ENCODE data around the gene TXNL4A.

Gene TXNL4A

DNA sequence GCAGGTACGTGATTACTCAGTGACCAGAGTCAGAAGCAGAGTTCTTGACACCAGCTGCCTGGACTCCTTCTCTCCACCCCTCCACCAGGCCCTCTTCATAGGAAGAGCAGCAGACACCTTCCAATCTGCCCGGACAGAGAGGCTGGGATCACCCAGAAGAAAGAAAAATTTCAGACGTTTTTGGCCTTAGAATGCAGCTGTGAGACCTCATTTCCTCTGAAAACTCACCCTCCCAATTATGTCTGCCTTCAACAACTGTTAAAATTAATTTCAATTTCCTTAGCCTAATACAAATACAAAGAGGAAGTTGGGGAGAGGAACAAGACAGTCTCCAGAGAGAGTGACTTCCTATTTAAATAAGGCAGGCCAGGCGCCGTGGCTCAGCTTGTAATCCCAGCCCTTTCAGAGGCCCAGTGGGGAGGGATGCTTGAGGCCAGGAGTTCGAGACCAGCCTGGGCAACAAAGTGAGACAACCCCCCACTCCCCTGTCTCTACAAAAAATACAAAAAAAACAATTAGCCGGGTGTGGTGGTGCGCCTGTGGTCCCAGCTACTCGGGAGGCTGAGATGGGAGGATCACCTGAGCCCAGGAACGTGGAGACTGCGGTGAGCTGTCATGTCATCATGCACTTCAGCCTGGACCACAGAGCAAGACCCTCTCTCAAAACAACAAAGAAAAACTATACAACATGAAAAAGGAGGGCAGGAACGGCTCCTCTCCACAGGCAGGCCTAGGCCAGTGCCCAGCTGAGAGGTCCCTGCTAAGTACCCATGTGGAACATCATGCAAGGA lies 38.5 kb downstream of the TXNL4A start:
- Mint-ChIP-seq H3K4me1 (peaks cover 56% of the 10 kb centered on the region), H3K27ac (peak overlapping the region; percentile 65), H3K36me3 (peaks cover 24% of the 10 kb centered on the region), H3K4me3 (peak overlapping the region; percentile 74), H3K9me3 (no peaks in the 10 kb centered on the region)
- ATAC-seq (no peak), DNase-seq (ENCODE audit: low spot score in 2 of 2) (no peak)

DNA sequence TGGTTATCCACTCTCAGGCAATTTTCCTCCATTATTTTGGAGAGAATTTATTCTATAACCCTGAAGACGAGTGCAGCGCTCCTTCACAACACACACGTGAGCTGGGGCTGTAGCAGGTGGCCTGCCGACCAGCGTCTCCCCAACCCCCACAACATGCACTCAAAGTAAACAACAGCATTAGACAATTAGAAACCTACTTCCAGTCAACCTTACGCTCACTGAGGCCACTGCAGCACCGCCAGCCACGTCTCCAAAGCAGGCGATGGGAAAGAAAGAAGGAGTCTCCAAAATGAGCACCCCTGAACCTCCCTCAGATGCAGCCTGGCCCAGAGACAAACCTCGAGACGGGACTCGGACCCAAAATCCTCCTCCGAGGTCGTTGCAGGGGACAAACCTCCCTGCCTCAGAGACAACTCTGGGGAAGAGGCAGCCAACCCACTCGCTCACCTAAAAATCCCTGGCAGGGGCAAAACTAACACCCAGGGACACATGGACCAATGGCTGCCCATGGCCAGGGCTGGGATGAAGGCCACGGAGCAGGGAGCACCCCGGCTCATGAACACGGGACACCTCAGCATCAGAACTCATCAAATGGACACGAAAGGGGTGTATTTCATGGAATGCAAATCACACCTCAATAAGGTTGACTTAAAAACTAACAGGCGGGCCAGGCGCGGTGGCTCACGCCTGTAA lies 39.5 kb downstream of the TXNL4A start:
- H3K27ac Mint-ChIP-seq = no peak overlapping the region
- H3K4me1 Mint-ChIP-seq = peaks cover 56% of the 10 kb centered on the region
- H3K4me3 Mint-ChIP-seq = peak overlapping the region; percentile 74
- H3K9me3 Mint-ChIP-seq = no peaks in the 10 kb centered on the region
- no peak for DNase-seq (ENCODE audit: low spot score in 2 of 2)
- no peak for ATAC-seq
- peaks cover 24% of the 10 kb centered on the region for H3K36me3 Mint-ChIP-seq

DNA sequence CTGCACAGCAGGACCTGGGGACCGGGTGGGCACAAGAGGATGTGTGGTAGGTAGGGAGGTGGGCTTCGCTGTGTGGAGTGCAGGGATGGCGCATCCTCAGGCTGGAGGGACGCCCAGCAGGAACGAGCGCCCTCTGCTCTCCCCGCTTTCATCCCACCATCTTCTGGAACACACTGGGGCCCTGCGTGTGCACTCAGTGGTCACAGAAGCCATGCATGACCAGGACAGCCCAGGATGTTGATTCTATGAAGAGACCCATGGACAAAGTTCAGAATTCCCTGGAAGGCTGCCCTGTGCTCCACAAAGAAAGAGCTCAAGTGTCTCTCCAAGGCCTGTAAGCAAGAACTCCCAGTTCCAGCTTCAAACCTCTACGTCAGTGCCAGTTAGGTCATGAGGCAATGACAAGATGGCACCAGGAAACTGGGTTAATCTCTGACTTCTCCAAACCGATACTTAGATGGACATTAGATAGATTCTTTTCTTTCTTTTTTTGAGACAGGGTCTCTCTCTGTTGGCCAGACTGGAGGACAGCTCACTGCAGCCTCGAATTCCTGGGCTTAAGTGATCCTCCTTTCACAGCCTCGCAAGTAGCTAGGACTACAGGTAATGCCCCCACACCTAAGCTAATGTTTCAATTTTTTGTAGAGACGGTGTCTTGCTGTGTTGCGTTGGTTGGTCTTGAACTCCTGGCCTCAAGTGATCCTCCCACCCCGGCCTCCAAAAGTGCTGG lies 40.3 kb downstream of the TXNL4A start:
- Mint-ChIP-seq H3K9me3 (no peaks in the 10 kb centered on the region), H3K36me3 (peaks cover 26% of the 10 kb centered on the region), H3K4me3 (no peak overlapping the region), H3K27ac (no peak overlapping the region), H3K4me1 (peaks cover 55% of the 10 kb centered on the region)
- DNase-seq (ENCODE audit: low spot score in 2 of 2) (no peak), ATAC-seq (no peak)

DNA sequence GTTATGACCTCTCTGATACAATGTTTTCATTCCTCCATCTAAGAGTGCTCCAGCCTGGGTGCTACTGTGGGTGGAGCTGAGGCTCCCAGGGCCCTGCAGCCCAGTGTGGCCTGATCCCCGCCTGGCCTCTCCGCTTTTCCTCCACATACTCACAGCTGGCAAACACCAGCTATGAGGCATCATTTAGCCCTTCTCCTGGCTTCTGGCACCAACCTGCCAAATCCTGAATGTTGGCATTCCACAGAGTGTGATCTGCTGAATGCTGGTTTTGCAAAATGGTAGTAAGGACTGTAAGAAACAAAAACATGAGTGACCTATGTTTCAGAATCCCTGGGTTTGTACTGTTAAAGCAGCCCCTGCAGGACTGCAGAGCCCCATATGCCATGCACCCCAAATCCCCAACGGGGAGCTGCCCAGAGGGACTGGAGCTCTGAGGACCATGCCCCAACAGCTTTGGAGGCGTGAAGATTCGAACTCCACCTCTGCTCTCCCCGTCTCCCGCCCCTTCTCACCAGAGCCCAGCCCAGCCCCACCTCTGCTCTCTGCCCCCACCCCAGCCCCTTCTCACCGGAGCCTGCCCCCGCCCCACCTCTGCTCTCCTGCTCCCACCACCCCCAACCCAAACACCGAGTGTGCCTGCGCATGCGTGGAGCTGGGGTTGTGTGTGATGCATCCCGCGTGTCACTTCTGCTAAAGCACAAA lies 41.2 kb downstream of the TXNL4A start:
- H3K27ac Mint-ChIP-seq = no peak overlapping the region
- ATAC-seq = no peak
- H3K4me3 Mint-ChIP-seq = no peak overlapping the region
- peaks cover 55% of the 10 kb centered on the region for H3K4me1 Mint-ChIP-seq
- DNase-seq (ENCODE audit: low spot score in 2 of 2) = no peak
- H3K36me3 Mint-ChIP-seq = peaks cover 34% of the 10 kb centered on the region
- no peaks in the 10 kb centered on the region for H3K9me3 Mint-ChIP-seq

DNA sequence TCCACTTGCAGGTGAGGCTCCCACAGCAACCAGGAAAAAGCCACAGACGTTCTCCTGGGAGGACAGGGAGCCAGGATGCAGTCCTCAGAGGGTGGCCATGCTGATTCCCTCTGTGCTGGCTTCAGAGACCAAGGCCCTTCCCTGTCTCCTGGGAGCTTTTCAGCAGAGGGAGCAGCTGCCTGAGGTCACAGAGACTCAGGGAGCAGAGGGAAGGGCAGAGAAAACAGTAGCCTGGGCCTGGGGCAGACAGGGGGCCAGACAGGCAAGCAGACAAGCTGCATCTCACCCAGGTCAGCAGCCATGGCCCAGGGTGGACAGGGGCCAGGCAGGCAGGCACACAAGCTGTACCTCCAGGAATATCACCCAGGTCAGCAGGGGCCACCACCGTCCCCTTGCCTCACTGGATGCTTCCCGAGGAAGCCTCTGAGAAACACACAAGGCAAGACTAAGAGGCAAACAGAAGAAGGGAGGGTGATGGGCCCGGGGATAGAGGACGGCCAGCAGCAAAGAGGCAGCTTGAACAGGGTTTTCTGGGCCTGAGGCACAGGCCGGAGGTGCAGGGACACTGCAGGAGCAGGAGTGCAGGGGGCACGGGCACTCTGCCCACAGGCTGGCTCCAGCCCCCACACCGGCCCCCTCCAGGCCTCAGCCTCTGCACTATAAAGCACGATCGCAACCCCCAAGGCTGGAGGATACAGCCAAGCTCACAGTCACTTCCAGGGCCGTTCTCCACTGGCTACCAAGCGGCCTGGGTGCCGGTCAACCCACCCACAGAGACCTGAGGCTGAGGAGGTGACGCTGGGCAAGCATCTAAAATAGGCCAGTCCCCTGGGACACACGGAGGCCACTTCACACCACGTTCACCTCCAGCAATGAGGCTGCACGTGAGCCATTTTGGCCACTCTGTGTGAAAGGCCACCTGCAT lies 43.0 kb downstream of the TXNL4A start:
- Mint-ChIP-seq H3K4me1 (peaks cover 52% of the 10 kb centered on the region), H3K4me3 (no peak overlapping the region), H3K27ac (peak overlapping the region; percentile 95), H3K36me3 (peaks cover 39% of the 10 kb centered on the region), H3K9me3 (no peaks in the 10 kb centered on the region)
- no peak for DNase-seq (ENCODE audit: low spot score in 2 of 2)
- no peak for ATAC-seq

DNA sequence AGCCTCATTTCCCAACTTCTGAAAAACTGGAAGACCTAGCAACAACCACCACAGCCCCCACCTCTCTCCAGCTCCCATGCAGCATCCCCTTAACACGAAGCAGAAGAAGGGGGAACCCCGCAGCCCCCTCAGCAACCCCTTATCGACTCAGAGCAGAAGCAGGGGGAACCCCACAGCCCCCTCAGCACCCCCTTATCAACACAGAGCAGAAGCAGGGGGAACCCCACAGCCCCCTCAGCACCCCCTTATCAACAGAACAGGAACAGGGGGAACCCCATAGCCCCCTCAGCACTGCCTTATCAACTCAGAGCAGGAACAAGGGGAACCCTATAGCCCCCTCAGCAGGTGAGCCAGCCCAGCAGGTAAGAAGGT lies 43.6 kb downstream of the TXNL4A start:
- ATAC-seq (no peak), DNase-seq (ENCODE audit: low spot score in 2 of 2) (no peak)
- peak overlapping the region; percentile 23 for H3K4me3 Mint-ChIP-seq
- H3K36me3 Mint-ChIP-seq = peaks cover 32% of the 10 kb centered on the region
- H3K27ac Mint-ChIP-seq = peak overlapping the region; percentile 95
- no peaks in the 10 kb centered on the region for H3K9me3 Mint-ChIP-seq
- H3K4me1 Mint-ChIP-seq = peaks cover 50% of the 10 kb centered on the region

DNA sequence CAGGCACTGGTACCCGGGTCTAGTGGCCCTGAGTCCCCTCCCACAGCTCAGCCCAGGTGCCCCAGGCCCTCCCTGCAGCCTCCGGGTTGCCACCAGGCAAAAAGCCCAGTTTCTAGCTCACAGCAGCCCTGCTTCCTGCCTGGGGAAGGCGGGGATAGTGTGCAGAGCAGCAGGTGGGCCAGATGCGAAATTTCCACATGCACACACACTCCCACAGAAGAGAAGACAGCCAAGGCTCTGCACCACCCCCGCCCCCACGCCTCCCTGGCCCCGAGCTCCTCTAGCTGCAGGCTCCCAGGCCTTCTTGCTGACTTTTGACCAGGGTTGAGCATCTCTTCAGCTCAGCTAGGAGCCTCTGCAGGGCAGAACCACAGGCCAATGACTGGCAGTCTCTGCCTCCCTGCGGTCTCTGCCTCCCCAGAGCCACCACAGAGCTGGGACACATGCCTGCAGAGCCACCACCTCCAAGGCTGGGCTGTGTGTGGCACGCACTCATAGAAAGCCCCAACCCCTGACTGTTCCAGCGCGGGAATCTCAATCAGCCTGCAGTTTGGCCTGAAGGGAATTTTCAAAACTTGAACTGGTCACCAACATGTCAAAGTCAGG lies 44.1 kb downstream of the TXNL4A start:
- no peak for DNase-seq (ENCODE audit: low spot score in 2 of 2)
- no peaks in the 10 kb centered on the region for H3K9me3 Mint-ChIP-seq
- peak overlapping the region; percentile 95 for H3K27ac Mint-ChIP-seq
- H3K4me1 Mint-ChIP-seq = peaks cover 46% of the 10 kb centered on the region
- peaks cover 27% of the 10 kb centered on the region for H3K36me3 Mint-ChIP-seq
- ATAC-seq = peak; percentile 84
- H3K4me3 Mint-ChIP-seq = peak overlapping the region; percentile 23

DNA sequence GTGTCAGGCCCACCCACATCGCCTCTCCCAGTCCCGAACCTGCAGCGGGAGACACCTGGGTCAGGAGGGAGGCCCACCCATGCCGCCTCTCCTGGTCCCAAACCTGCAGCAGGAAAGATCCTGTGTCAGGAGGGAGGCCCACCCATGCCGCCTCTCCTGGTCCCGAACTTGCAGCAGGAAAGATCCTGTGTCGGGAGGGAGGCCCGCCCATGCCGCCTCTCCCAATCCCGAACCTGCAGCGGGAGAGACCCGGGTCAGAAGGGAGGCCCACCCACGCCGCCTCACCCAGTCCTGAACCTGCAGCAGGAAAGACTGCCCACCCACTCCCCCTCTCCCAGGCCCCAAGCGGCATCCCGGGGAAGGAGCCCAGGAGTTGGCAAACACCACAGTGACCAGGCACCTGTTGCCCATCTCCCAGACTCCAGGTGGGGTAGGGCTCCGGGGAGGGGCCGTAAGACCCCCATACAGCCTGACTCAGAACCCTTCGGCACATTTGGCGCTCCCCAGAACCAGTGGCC lies 44.7 kb downstream of the TXNL4A start:
- no peak overlapping the region for H3K4me3 Mint-ChIP-seq
- no peaks in the 10 kb centered on the region for H3K9me3 Mint-ChIP-seq
- ATAC-seq = no peak
- peaks cover 25% of the 10 kb centered on the region for H3K36me3 Mint-ChIP-seq
- H3K4me1 Mint-ChIP-seq = peaks cover 40% of the 10 kb centered on the region
- no peak for DNase-seq (ENCODE audit: low spot score in 2 of 2)
- H3K27ac Mint-ChIP-seq = peak overlapping the region; percentile 95

DNA sequence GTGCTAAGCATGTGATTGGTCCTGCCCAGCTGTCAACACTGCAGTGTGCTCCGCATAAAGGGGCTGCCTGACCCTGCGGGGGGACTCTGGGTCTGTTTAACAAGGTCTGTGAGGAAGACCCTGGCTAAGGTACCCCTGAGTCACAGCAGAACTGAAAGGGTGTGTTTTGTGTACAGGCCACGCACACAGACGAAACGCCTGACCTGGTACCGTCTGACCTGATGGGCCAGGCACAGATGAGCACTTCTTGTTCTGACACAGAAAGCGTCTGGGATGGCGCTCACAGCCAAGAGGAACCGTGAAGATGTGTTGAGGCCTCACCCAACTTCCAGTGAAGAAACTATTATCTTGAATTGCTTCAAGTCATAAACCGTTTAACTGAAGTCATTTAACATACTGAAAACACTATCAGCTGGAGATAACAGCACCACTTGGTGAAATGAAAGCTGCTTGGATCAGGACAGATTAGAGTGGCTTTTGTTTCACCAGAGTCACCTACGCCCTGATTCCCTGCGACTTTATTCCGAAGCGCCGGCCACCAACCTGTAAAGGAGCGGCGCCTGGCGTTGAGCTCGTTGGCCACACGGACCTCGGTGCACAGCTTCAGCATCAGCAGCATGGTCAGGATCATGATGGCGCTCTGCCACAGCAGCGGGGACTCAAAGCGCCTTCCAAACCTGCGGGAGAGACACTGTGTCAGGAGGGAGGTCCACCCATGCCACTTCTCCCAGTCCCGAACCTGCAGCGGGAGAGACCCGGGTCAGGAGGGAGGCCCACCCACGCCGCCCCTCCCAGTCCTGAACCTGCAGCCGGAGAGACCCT lies 45.4 kb downstream of the TXNL4A start:
- Mint-ChIP-seq H3K4me1 (peaks cover 38% of the 10 kb centered on the region), H3K27ac (no peak overlapping the region), H3K9me3 (no peaks in the 10 kb centered on the region), H3K36me3 (peaks cover 28% of the 10 kb centered on the region), H3K4me3 (no peak overlapping the region)
- no peak for DNase-seq (ENCODE audit: low spot score in 2 of 2)
- ATAC-seq = no peak

DNA sequence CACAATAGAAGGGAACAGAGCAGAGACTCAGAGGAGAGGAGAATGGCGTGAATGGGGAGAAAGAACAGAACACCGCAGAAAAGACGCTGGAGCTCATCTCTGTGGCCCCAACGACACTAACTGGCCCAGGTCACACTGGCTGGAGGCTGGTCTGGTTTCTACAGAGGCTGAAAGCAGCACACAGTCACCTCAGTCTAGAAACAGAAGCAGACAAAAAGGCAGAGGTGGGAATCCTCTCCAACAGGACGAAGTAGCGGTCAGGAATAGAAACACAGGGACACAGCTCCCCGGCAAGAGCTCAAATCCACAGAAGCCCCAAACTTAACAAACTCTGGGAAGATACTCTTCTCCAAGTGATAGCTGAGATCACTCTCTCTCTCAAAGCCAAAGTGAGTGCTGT lies 46.2 kb downstream of the TXNL4A start:
- peak overlapping the region; percentile 75 for H3K27ac Mint-ChIP-seq
- H3K4me3 Mint-ChIP-seq = no peak overlapping the region
- H3K4me1 Mint-ChIP-seq = peaks cover 45% of the 10 kb centered on the region
- ATAC-seq = no peak
- H3K36me3 Mint-ChIP-seq = peaks cover 35% of the 10 kb centered on the region
- no peaks in the 10 kb centered on the region for H3K9me3 Mint-ChIP-seq
- no peak for DNase-seq (ENCODE audit: low spot score in 2 of 2)

DNA sequence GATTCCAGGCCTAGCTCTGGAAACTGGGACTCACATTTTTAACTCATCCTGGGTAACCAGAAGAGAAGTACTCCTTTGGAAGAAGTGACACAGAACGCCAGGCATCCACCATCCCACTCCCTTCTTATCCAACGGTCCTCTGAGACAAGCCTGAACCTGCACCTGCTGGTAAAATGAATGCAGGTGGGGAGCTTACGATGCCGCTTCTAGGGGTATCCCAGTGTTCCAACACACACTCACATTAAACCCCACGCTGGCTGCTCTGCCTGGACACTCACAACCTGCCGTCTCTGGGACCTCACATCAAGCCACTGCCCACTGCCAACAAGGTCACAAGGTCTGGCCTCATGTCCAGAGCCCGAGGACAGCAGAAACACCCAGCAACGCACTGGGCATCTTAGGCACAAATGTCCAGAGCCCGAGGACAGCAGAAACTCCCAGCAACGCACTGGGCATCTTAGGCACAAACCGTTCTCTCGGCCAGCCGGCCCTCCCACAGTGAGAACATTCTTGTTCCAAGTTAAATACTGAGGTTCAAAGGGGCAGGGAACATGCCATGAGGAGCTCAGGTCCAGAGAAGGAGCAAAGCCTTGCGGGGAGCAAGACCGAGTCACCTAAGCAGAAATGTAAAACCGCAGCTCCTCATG lies 46.8 kb downstream of the TXNL4A start:
- Mint-ChIP-seq H3K36me3 (peaks cover 36% of the 10 kb centered on the region), H3K4me3 (no peak overlapping the region), H3K9me3 (no peaks in the 10 kb centered on the region), H3K4me1 (peaks cover 45% of the 10 kb centered on the region), H3K27ac (peak overlapping the region; percentile 75)
- ATAC-seq (no peak), DNase-seq (ENCODE audit: low spot score in 2 of 2) (no peak)

DNA sequence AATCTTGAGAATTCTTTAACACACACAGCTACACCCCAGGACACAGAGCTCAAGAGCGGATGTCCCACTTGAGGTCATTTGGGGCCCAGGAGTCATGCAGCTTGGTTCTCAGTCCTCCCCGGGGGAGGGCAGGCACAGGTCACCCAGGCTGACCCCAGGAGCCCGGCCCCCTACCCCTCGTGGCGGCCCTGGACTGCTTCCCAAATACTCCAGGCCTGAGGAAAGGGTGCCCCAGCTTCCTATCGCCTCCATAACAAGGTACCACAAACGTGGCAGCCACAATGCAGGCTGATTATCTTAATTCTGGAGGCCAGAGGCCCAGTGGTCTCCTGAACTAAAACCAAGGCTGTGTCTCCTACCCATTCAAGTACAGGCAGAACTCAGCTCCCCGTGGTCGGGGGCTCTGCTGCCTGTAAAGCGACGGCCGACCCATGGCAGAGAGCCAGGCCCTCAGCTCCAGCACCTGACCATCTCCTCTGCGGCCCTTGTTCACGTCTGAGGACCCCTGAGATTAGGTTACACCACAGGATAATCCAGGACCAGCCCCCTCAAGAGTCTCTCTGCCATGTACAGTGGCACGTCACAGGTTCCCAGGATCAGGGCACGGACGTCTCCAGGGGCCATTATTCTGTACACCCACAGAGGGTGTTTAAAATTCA lies 47.4 kb downstream of the TXNL4A start:
- ATAC-seq = no peak
- Mint-ChIP-seq H3K27ac (no peak overlapping the region), H3K36me3 (peaks cover 37% of the 10 kb centered on the region), H3K9me3 (peaks cover 2% of the 10 kb centered on the region), H3K4me1 (peaks cover 42% of the 10 kb centered on the region), H3K4me3 (no peak overlapping the region)
- no peak for DNase-seq (ENCODE audit: low spot score in 2 of 2)
